OCI-LY7 (cell line): ENCODE data around the gene WFS1. TPM values are rescaled to one million over a fixed set of nuclear protein-coding genes. Genes with fewer than 3 reads are reported as not detected.

Experiments
- Bru-seq: library from RNA; stranded (reverse); fragments of 400-500 nt; gene quantifications from one replicate; lab custom pipeline; 2021; lab: Mats Ljungman, UMichigan
- BruChase-seq, 2 experiments: library from RNA; stranded (reverse); fragments of 400-500 nt; gene quantifications; one replicate each; lab custom pipeline; 2021; lab: Mats Ljungman, UMichigan
- BruUV-seq: library from RNA; stranded (reverse); fragments of 400-500 nt; replicated peaks from 2 replicates; lab custom pipeline; 2021; lab: Mats Ljungman, UMichigan
- CTCF ChIA-PET: fragments of 300-600 bp; sonication (Branson Sonifier 250); formaldehyde crosslinking; loops from one replicate; lab custom pipeline; 2022; ENCODE audit warnings: antibody characterized with exemption; ENCODE audit not compliant: unreplicated experiment; lab: Charles Lee
- POLR2A ChIA-PET: fragments of 300-600 bp; sonication (Branson Sonifier 250); formaldehyde crosslinking; loops from one replicate; lab custom pipeline; 2022; ENCODE audit warnings: antibody characterized with exemption; lab: Charles Lee
- DNase-seq: peaks from one replicate; pipeline ENCODE4 v3.0.0-alpha.2; 2015; ENCODE audit warnings: low spot score
- H2AFZ ChIP-seq: fragments of 200-600 bp; sonication (generic), shearing (Covaris generic); 2 replicates; pipeline ENCODE4 v1.6.1; 2014; ENCODE audit warnings: mild to moderate bottlenecking, antibody characterized with exemption, low read length, moderate library complexity
- H3K27ac ChIP-seq: fragments of 200-600 bp; sonication (generic); 2 replicates; pipeline ENCODE4 v1.5.1; 2014; ENCODE audit warnings: mixed run types, low read depth, mild to moderate bottlenecking, moderate library complexity, low read length, inconsistent platforms; ENCODE audit not compliant: poor library complexity, severe bottlenecking
- H3K36me3 ChIP-seq: fragments of 200-600 bp; sonication (generic); 2 replicates; pipeline ENCODE4 v1.6.1; 2014; ENCODE audit warnings: mild to moderate bottlenecking, antibody characterized with exemption, low read length, moderate library complexity, mixed read lengths; ENCODE audit not compliant: insufficient read depth
- H3K4me1 ChIP-seq: fragments of 200-600 bp; sonication (generic); 2 replicates; pipeline ENCODE4 v1.5.1; 2014; ENCODE audit warnings: mild to moderate bottlenecking, low read length; ENCODE audit not compliant: insufficient read depth, poor library complexity, severe bottlenecking
- H3K4me2 ChIP-seq: fragments of 200-600 bp; sonication (generic); 2 replicates; pipeline ENCODE4 v1.6.1; 2014; ENCODE audit warnings: mild to moderate bottlenecking, low read length
- H3K4me3 ChIP-seq: fragments of 200-600 bp; sonication (generic); 2 replicates; pipeline ENCODE4 v1.5.1; 2014; ENCODE audit warnings: mild to moderate bottlenecking, low read depth, low read length; ENCODE audit not compliant: poor library complexity, severe bottlenecking
- H3K79me2 ChIP-seq: fragments of 200-600 bp; sonication (generic); 2 replicates; pipeline ENCODE4 v1.6.1; 2016; ENCODE audit warnings: low read depth, mild to moderate bottlenecking, low read length, moderate library complexity, mixed read lengths; ENCODE audit not compliant: insufficient read depth
- H3K9me2 ChIP-seq: fragments of 200-600 bp; sonication (generic); 2 replicates; pipeline ENCODE4 v1.6.1; 2016; ENCODE audit warnings: mild to moderate bottlenecking, low read length, mixed read lengths; ENCODE audit not compliant: insufficient read depth
- H3K9me3 ChIP-seq: fragments of 200-600 bp; sonication (generic); 2 replicates; pipeline ENCODE4 v1.6.1; 2014; ENCODE audit warnings: mild to moderate bottlenecking, mixed run types, low read length, mixed read lengths
- H4K20me1 ChIP-seq: fragments of 200-600 bp; sonication (generic); 2 replicates; pipeline ENCODE4 v1.6.1; 2014; ENCODE audit warnings: mild to moderate bottlenecking, antibody characterized with exemption, low read length, moderate library complexity, mixed read lengths; ENCODE audit not compliant: insufficient read depth
- CTCF ChIP-seq: fragments of 200-600 bp; sonication (generic); conservative IDR thresholded peaks from 2 replicates; pipeline ENCODE4 v1.5.1; 2014; ENCODE audit warnings: mild to moderate bottlenecking, antibody characterized with exemption, low read length, moderate library complexity, mixed read lengths
- EZH2phosphoT487 ChIP-seq: fragments of 200-600 bp; sonication (generic); IDR thresholded peaks from 2 replicates; pipeline ENCODE4 v1.6.1; 2018; ENCODE audit warnings: low read depth, borderline replicate concordance, mild to moderate bottlenecking, mixed run types, antibody characterized with exemption, low read length, moderate library complexity, mixed read lengths
- intact Hi-C: fragments of 100-400 bp; cut with micrococcal nuclease; formaldehyde crosslinking; loops from one replicate; pipeline ENCODE4 v1.10.0; 2022; ENCODE audit not compliant: unreplicated experiment
- long read RNA-seq: library from polyadenylated mRNA; stranded (forward); transcript quantifications from one replicate; pipeline ENCODE4 v2.0.0, GENCODE V29; 2022
- total RNA-seq, 2 experiments: library from RNA; depleted of rRNA in 1 of 2; stranded (reverse); fragments of >200 nt in 1 of 2; shearing (Covaris generic) in 1 of 2; gene quantifications; 2 replicates each; pipeline ENCODE4 v1.2.3, GENCODE V29; 2014 to 2022

WFS1 gene
- total RNA-seq (2014; rRNA removed; shearing (Covaris generic)) (4.9 and 6.1 TPM in 2 replicates), total RNA-seq (2022) (14.3 and 14.5 TPM in 2 replicates), Bru-seq, nascent RNA (percentile 40 among the genes with signal in this experiment), BruChase-seq, experiment 1, labeled RNA remaining after a 6-hour chase (percentile 39 among the genes with signal in this experiment), BruChase-seq, experiment 2, labeled RNA remaining after a 2-hour chase (percentile 42 among the genes with signal in this experiment)
- long read RNA-seq, transcript WFS1-201 (8 exons, 3,640 nt): major isoform, 9 of 27 reads
- long read RNA-seq, transcript WFS1-202 (8 exons, 3,255 nt): minor isoform, 5 of 27 reads
- long read RNA-seq, partial matches to known transcripts: 7 of 27 reads
- long read RNA-seq, other reads (novel, unspliced or antisense): 3 of 27 reads

GRCh38 chr4:6269616-6270511, at the start of gene WFS1:
TSS of gene WFS1 (plus strand) at chr4:6269850. CDS start at chr4:6277456, 7,606 bp downstream.
- H3K4me2 ChIP-seq: peak within 1 kb of the TSS; percentile 87
- ChIA-PET CTCF (interaction anchor here (0.8 kb wide), 1 partner anchor 69 kb away, joined by 6 read pairs; no protein-coding TSS in a partner anchor), POLR2A (interaction anchor here (0.7 to 1.0 kb wide), 4 partner anchors 9 to 277 kb away, joined by 3 to 5 read pairs (median 4); no protein-coding TSS in a partner anchor)
- peak within 1 kb of the TSS; percentile 93 for H2AFZ ChIP-seq
- no peaks in the 10 kb centered on the region for H3K9me2 ChIP-seq
- intact Hi-C loops: loop anchor here (10.0 kb wide), 1 partner anchor 835 kb away; no protein-coding TSS in a partner anchor
- no peaks in the 10 kb centered on the region for H3K9me3 ChIP-seq
- peak; percentile 98 for DNase-seq
- H3K4me1 ChIP-seq: peaks cover 67% of the 10 kb centered on the region
- TF ChIP-seq CTCF (no peak), EZH2phosphoT487 (no peak)
- no TSS peak for BruUV-seq
- no peaks in the 10 kb centered on the region for H4K20me1 ChIP-seq
- no peaks in the 10 kb centered on the region for H3K79me2 ChIP-seq
- no peaks in the 10 kb centered on the region for H3K36me3 ChIP-seq
- peak within 1 kb of the TSS; percentile 82 for H3K4me3 ChIP-seq
- H3K27ac ChIP-seq: peak within 1 kb of the TSS; percentile 55

- no peaks in the 10 kb centered on the region for H3K9me3 ChIP-seq
- H2AFZ ChIP-seq: no peak overlapping the region
- no peak overlapping the region for H3K4me2 ChIP-seq
- H3K4me1 ChIP-seq: no peaks in the 10 kb centered on the region
- no peak overlapping the region for H3K4me3 ChIP-seq
- ChIA-PET CTCF (no interaction called here), POLR2A (no interaction called here)
- H3K27ac ChIP-seq: no peak overlapping the region
- no peaks in the 10 kb centered on the region for H3K79me2 ChIP-seq
- intact Hi-C loops: no loop called here
- BruUV-seq: no TSS peak
- H4K20me1 ChIP-seq: no peaks in the 10 kb centered on the region
- H3K9me2 ChIP-seq: no peaks in the 10 kb centered on the region
- H3K36me3 ChIP-seq: no peaks in the 10 kb centered on the region
- TF ChIP-seq CTCF (no peak), EZH2phosphoT487 (no peak)
- DNase-seq: no peak
Observed at GRCh38 chr4:6221301-6221850, 48.3 kb upstream of the WFS1 start.
